H1 (cell line): ENCODE results near the gene NELFCD. TPM values are rescaled to one million over a fixed set of nuclear protein-coding genes. Genes with fewer than 3 reads are reported as not detected.
A peak's percentile ranks its signal among the peaks of the same experiment; 100 is the strongest.

ENCODE experiments used
- CTCF ChIA-PET: fragments of 300-600 bp; sonication (Branson Sonifier 250); formaldehyde crosslinking; loops from one replicate; lab custom pipeline; 2021; ENCODE audit not compliant: partially characterized antibody; lab: Charles Lee
- POLR2A ChIA-PET: fragments of 300-600 bp; sonication (Branson Sonifier 250); formaldehyde crosslinking; loops from one replicate; lab custom pipeline; 2021; ENCODE audit warnings: inconsistent platforms; ENCODE audit not compliant: partially characterized antibody; lab: Charles Lee
- DNase-seq, 2 experiments: peaks; one replicate each; pipeline versions ENCODE4 v3.0.0 to v3.0.0-alpha.2; 2010 to 2022; ENCODE audit warnings: low spot score in 2 of 2, low read depth in 1 of 2, mixed read lengths in 1 of 2
- FAIRE-seq: peaks from 2 replicates; lab custom pipeline; 2011; peaks lifted over from hg19 to GRCh38; lab: Jason Lieb, UNC
- H2AFZ ChIP-seq: 2 replicates; pipeline ENCODE4 v1.8.1; 2012; ENCODE audit warnings: low read length, inconsistent platforms
- H2AK5ac ChIP-seq: 2 replicates; pipeline ENCODE4 v1.6.1; 2013; ENCODE audit warnings: low read depth, low read length
- H2BK120ac ChIP-seq: replicated peaks from 2 replicates; pipeline ENCODE3; 2013; ENCODE audit warnings: low read depth, low read length, inconsistent platforms
- H2BK12ac ChIP-seq: 2 replicates; pipeline ENCODE4 v1.6.1; 2013; ENCODE audit warnings: low read depth, low read length
- H2BK15ac ChIP-seq: 2 replicates; pipeline ENCODE4 v1.6.1; 2013; ENCODE audit warnings: low read length
- H2BK20ac ChIP-seq: 2 replicates; pipeline ENCODE4 v1.6.1; 2013; ENCODE audit warnings: low read length
- H2BK5ac ChIP-seq: 2 replicates; pipeline ENCODE4 v1.6.1; 2013; ENCODE audit warnings: low read depth, low read length
- H3K14ac ChIP-seq: 2 replicates; pipeline ENCODE4 v1.6.1; 2013; ENCODE audit warnings: inconsistent platforms; ENCODE audit not compliant: insufficient read length
- H3K18ac ChIP-seq: 2 replicates; pipeline ENCODE4 v1.6.1; 2013; ENCODE audit warnings: low read length; ENCODE audit errors: extremely low read depth
- H3K23ac ChIP-seq: 2 replicates; pipeline ENCODE4 v1.6.1; 2013; ENCODE audit warnings: inconsistent platforms; ENCODE audit not compliant: insufficient read length
- H3K23me2 ChIP-seq: 2 replicates; pipeline ENCODE4 v1.6.1; 2013; ENCODE audit warnings: low read depth, low read length
- H3K27ac ChIP-seq: 2 replicates; pipeline ENCODE4 v1.6.1; 2011; ENCODE audit warnings: low read depth, low read length, inconsistent platforms
- H3K27me3 ChIP-seq, 4 experiments: replicated peaks in 1 of 4; 1 replicate in 1 of 4; 2 replicates in 3 of 4; pipeline versions ENCODE4 v1.6.1 to v1.8.1; 2011 to 2013; ENCODE audit warnings: low read length in 3 of 4, mild to moderate bottlenecking in 3 of 4, inconsistent platforms in 2 of 4, mixed read lengths in 2 of 4, moderate library complexity in 1 of 4; ENCODE audit not compliant: control insufficient read depth in 3 of 4, insufficient read depth in 3 of 4; ENCODE audit errors: extremely low read depth in 1 of 4
- H3K36me3 ChIP-seq, 4 experiments: 2 replicates each; pipeline versions ENCODE4 v1.6.1 to v1.8.1; 2011 to 2013; ENCODE audit warnings: mild to moderate bottlenecking in 4 of 4, low read length in 3 of 4, moderate library complexity in 2 of 4, control low read depth in 1 of 4, inconsistent platforms in 1 of 4; ENCODE audit not compliant: insufficient read depth in 4 of 4, control insufficient read depth in 2 of 4
- H3K4ac ChIP-seq: replicated peaks from 2 replicates; pipeline ENCODE3; 2013; ENCODE audit warnings: low read length, low read depth, mixed read lengths, inconsistent platforms; ENCODE audit not compliant: insufficient read length
- H3K4me1 ChIP-seq, 4 experiments: replicated peaks in 1 of 4; 1 replicate in 1 of 4; 2 replicates in 3 of 4; pipeline versions ENCODE4 v1.6.1 to v1.8.1; 2011 to 2013; ENCODE audit warnings: low read length in 3 of 4, inconsistent platforms in 2 of 4, mixed read lengths in 1 of 4; ENCODE audit not compliant: insufficient read depth in 4 of 4, control insufficient read depth in 3 of 4
- H3K4me2 ChIP-seq, 2 experiments: 2 replicates each; pipeline versions ENCODE4 v1.6.1 to v1.8.1; 2011 to 2013; ENCODE audit warnings: low read depth in 2 of 2, low read length in 2 of 2, control low read depth in 1 of 2, inconsistent platforms in 1 of 2, mild to moderate bottlenecking in 1 of 2; ENCODE audit not compliant: insufficient read depth in 1 of 2
- H3K4me3 ChIP-seq, 4 experiments: fragments of 200-600, 300-600 bp in 1 of 4; sonication (generic), shearing (Covaris generic), sonication (Bioruptor Twin) in 1 of 4; 2 replicates each; pipeline versions ENCODE4 v1.5.1 to v1.8.1; 2011 to 2016; ENCODE audit warnings: low read length in 4 of 4, low read depth in 3 of 4, control low read depth in 2 of 4, inconsistent platforms in 2 of 4, mild to moderate bottlenecking in 2 of 4, mixed read lengths in 1 of 4, moderate library complexity in 1 of 4; ENCODE audit not compliant: insufficient read depth in 2 of 4; ENCODE audit errors: extremely low read depth in 1 of 4
- H3K56ac ChIP-seq: replicated peaks from 2 replicates; pipeline ENCODE3; 2013; ENCODE audit warnings: low read depth, mild to moderate bottlenecking, mixed read lengths, low read length, inconsistent platforms; ENCODE audit not compliant: insufficient read length
- H3K79me1 ChIP-seq: 2 replicates; pipeline ENCODE4 v1.6.1; 2013; ENCODE audit warnings: low read depth, low read length, control low read depth
- H3K79me2 ChIP-seq, 2 experiments: 2 replicates each; pipeline versions ENCODE4 v1.6.1 to v1.8.1; 2012 to 2013; ENCODE audit warnings: low read length in 2 of 2, mild to moderate bottlenecking in 2 of 2, inconsistent platforms in 1 of 2; ENCODE audit not compliant: insufficient read depth in 2 of 2, control insufficient read depth in 1 of 2
- H3K9ac ChIP-seq, 4 experiments: replicated peaks in 1 of 4; 1 replicate in 1 of 4; 2 replicates in 3 of 4; pipeline versions ENCODE4 v1.6.1 to v1.8.1; 2011 to 2013; ENCODE audit warnings: low read depth in 3 of 4, low read length in 3 of 4, control low read depth in 2 of 4, mild to moderate bottlenecking in 2 of 4, moderate library complexity in 2 of 4, inconsistent platforms in 1 of 4; ENCODE audit errors: extremely low read depth in 1 of 4
- H3K9me3 ChIP-seq, 2 experiments: 2 replicates each; pipeline versions ENCODE4 v1.6.1 to v1.8.1; 2012 to 2013; ENCODE audit warnings: mild to moderate bottlenecking in 2 of 2, moderate library complexity in 2 of 2, control low read depth in 1 of 2, inconsistent platforms in 1 of 2, low read depth in 1 of 2, low read length in 1 of 2, mixed read lengths in 1 of 2; ENCODE audit not compliant: insufficient read depth in 2 of 2
- H4K20me1 ChIP-seq, 2 experiments: replicated peaks in 1 of 2; 2 replicates each; pipeline versions ENCODE3 to v1.8.1; 2011 to 2013; ENCODE audit warnings: inconsistent platforms in 2 of 2, low read length in 2 of 2, mild to moderate bottlenecking in 1 of 2; ENCODE audit not compliant: insufficient read depth in 2 of 2, control insufficient read depth in 1 of 2
- H4K5ac ChIP-seq: 2 replicates; pipeline ENCODE4 v1.6.1; 2013; ENCODE audit warnings: low read length, low read depth, mixed read lengths, inconsistent platforms; ENCODE audit not compliant: insufficient read length
- H4K8ac ChIP-seq: 2 replicates; pipeline ENCODE4 v1.8.0; 2013; ENCODE audit warnings: mild to moderate bottlenecking, moderate library complexity, low read length, inconsistent platforms; ENCODE audit not compliant: insufficient read depth; ENCODE audit errors: extremely low read depth
- H4K91ac ChIP-seq: replicated peaks from 2 replicates; pipeline ENCODE3; 2013; ENCODE audit warnings: low read length, mixed read lengths, inconsistent platforms; ENCODE audit not compliant: insufficient read length
- ASH2L ChIP-seq: fragments of 200-600, 300-600 bp; sonication (generic); IDR thresholded peaks from one replicate; pipeline ENCODE4 v1.7.1; 2017; ENCODE audit warnings: low read length
- CBX5 ChIP-seq: fragments of 300-800, 300-1000 bp; sonication (generic); IDR thresholded peaks from 2 replicates; pipeline ENCODE4 v1.7.1; 2016; ENCODE audit warnings: antibody characterized with exemption, low read length, low read depth
- CTCF ChIP-seq, 3 experiments: IDR thresholded peaks; 1 replicate in 2 of 3; 2 replicates in 1 of 3; pipeline versions ENCODE4 v1.5.1 to v1.6.1; 2011; ENCODE audit warnings: low read length in 3 of 3, mild to moderate bottlenecking in 3 of 3, inconsistent platforms in 2 of 3, low read depth in 1 of 3, moderate library complexity in 1 of 3; ENCODE audit not compliant: insufficient read depth in 1 of 3; ENCODE audit errors: control extremely low read depth in 1 of 3
- JUND ChIP-seq: IDR thresholded peaks from 2 replicates; pipeline ENCODE4 v1.6.1; 2011; ENCODE audit warnings: mild to moderate bottlenecking, improper control_type of control experiment, low read length
- MAFK ChIP-seq: IDR thresholded peaks from 2 replicates; pipeline ENCODE4 v1.6.1; 2012; ENCODE audit warnings: low read depth, mild to moderate bottlenecking, improper control_type of control experiment, low read length
- POU5F1 ChIP-seq: IDR thresholded peaks from 2 replicates; pipeline ENCODE4 v1.6.1; 2011; ENCODE audit warnings: low read depth, mild to moderate bottlenecking, low read length, moderate library complexity
- RAD21 ChIP-seq, 2 experiments: IDR thresholded peaks in 1 of 2; conservative IDR thresholded peaks in 1 of 2; 2 replicates each; pipeline ENCODE4 v1.6.1; 2011; ENCODE audit warnings: low read depth in 2 of 2, low read length in 2 of 2, improper control_type of control experiment in 1 of 2, inconsistent platforms in 1 of 2, mild to moderate bottlenecking in 1 of 2, moderate library complexity in 1 of 2
- RFX5 ChIP-seq: IDR thresholded peaks from 2 replicates; pipeline ENCODE4 v1.6.1; 2011; ENCODE audit warnings: low read depth, low read length, improper control_type of control experiment, borderline replicate concordance
- SIRT6 ChIP-seq: IDR thresholded peaks from one replicate; pipeline ENCODE4 v1.7.1; 2012; ENCODE audit warnings: low read length, inconsistent platforms
- SP1 ChIP-seq: IDR thresholded peaks from 2 replicates; pipeline ENCODE4 v1.6.1; 2011; ENCODE audit warnings: low read depth, low read length
- WGBS, 2 experiments: shearing (Covaris generic) in 1 of 2; methylation state at CpG; one replicate each; pipeline versions ENCODE4 v1.1.6 to v1.1.7; 2013 to 2015; ENCODE audit warnings: low lambda C conversion rate in 2 of 2, mixed read lengths in 2 of 2, inconsistent platforms in 1 of 2, low coverage in 1 of 2, missing lambda C conversion rate in 1 of 2; ENCODE audit not compliant: insufficient replicate concordance in 2 of 2, insufficient coverage in 1 of 2, insufficient read length in 1 of 2; ENCODE audit errors: extremely low coverage in 1 of 2, missing lambda C conversion rate in 1 of 2; 5-methylcytosine and 5-hydroxymethylcytosine counted together
- polyA plus RNA-seq, 7 experiments: library from polyadenylated mRNA; depleted of rRNA in 3 of 7; stranded (reverse) in 5 of 7; unstranded in 2 of 7; fragments of >200 nt in 5 of 7; fragments of 200-250 nt in 2 of 7; gene quantifications; 1 replicate in 5 of 7; 2 replicates in 1 of 7; 4 replicates in 1 of 7; pipeline versions ENCODE4 v1.2.1 to v1.2.3, GENCODE V29; 2011 to 2013; ENCODE audit warnings: missing spikeins in 2 of 7, mixed read lengths in 2 of 7
- total RNA-seq: library from RNA; stranded (reverse); fragmentation: NEBNext Ultra II Directional; extraction: Animal tissue kit (Norgen Biotek cat#: 25700); gene quantifications from 2 replicates; pipeline ENCODE4 v1.2.1, GENCODE V29; 2021

Gene NELFCD
- total and polyA plus RNA-seq, 2 of the 8 experiments (the other 6 are each of a cell fraction or from before 2014, with no cell fraction given): 35.5 to 59.6 TPM

GRCh38 chr20:58950603-58951002 lies 30.5 kb upstream of the NELFCD start:
- DNase-seq: no peak
- H3K4me1 ChIP-seq: no peaks in the 10 kb centered on the region
- H3K56ac ChIP-seq: no peak overlapping the region
- H2BK12ac ChIP-seq: no peak overlapping the region
- H3K9ac ChIP-seq: no peak overlapping the region
- no peak overlapping the region for H3K23ac ChIP-seq
- no peaks in the 10 kb centered on the region for H3K23me2 ChIP-seq
- H3K27ac ChIP-seq: no peak overlapping the region
- H3K79me1 ChIP-seq: no peaks in the 10 kb centered on the region
- no peaks in the 10 kb centered on the region for H3K36me3 ChIP-seq
- no peaks in the 10 kb centered on the region; a peak in 1 of 7 replicates for H3K27me3 ChIP-seq
- WGBS, 2 experiments: 86% methylated on average over 5 of the region's 5 CpGs; no CpG with 5 or more reads in 1 of the 2 experiments
- H2BK120ac ChIP-seq: no peak overlapping the region
- no peak overlapping the region for H3K4me3 ChIP-seq
- no peak overlapping the region for H3K4me2 ChIP-seq
- no peak overlapping the region for H3K4ac ChIP-seq
- H2BK5ac ChIP-seq: no peak overlapping the region
- ChIA-PET POLR2A (no interaction called here), CTCF (interaction anchor here (0.8 to 2.3 kb wide), 6 partner anchors 9 to 26 kb away, joined by 3 to 6 read pairs (median 4); no protein-coding TSS in a partner anchor)
- TF ChIP-seq SP1: no peak
- no peak for TF ChIP-seq RFX5
- TF ChIP-seq ASH2L: no peak
- TF ChIP-seq RAD21 (IDR thresholded peaks at IDR 0.05 in 1 of 2, conservative IDR thresholded peaks at IDR 0.05 in 1 of 2; ENCODE audit: low read depth in 2 of 2, low read length in 2 of 2): peak in 1 of 2 experiments; percentile 28; a peak in 2 of 4 replicates
- TF ChIP-seq CTCF (IDR thresholded peaks at IDR 0.05; ENCODE audit: control extremely low read depth in 1 of 3, insufficient read depth in 1 of 3, low read depth in 1 of 3, low read length in 3 of 3): peak in 2 of 3 experiments; percentile 13 to 21; a peak in 3 of 4 replicates
- no peak for TF ChIP-seq JUND
- peak; percentile 72 for TF ChIP-seq MAFK
- no peak for TF ChIP-seq CBX5
- TF ChIP-seq POU5F1: no peak
- TF ChIP-seq SIRT6: no peak
- no peaks in the 10 kb centered on the region for H4K20me1 ChIP-seq
- H4K5ac ChIP-seq: no peak overlapping the region
- FAIRE-seq: no peak
- H2AK5ac ChIP-seq: no peak overlapping the region
- no peak overlapping the region for H3K14ac ChIP-seq
- H4K91ac ChIP-seq: no peak overlapping the region
- no peak overlapping the region for H3K18ac ChIP-seq
- no peaks in the 10 kb centered on the region for H3K9me3 ChIP-seq
- H3K79me2 ChIP-seq: no peaks in the 10 kb centered on the region
- H2BK20ac ChIP-seq: no peak overlapping the region
- H4K8ac ChIP-seq: no peak overlapping the region
- no peak overlapping the region for H2BK15ac ChIP-seq
- no peak overlapping the region for H2AFZ ChIP-seq
